ENCODE data around the gene CILP2. TPM values are rescaled to one million over a fixed set of nuclear protein-coding genes. Genes with fewer than 3 reads are reported as not detected.

CILP2 gene
- total RNA-seq, 1 experiment from 2014 or later, result not detected

DNA sequence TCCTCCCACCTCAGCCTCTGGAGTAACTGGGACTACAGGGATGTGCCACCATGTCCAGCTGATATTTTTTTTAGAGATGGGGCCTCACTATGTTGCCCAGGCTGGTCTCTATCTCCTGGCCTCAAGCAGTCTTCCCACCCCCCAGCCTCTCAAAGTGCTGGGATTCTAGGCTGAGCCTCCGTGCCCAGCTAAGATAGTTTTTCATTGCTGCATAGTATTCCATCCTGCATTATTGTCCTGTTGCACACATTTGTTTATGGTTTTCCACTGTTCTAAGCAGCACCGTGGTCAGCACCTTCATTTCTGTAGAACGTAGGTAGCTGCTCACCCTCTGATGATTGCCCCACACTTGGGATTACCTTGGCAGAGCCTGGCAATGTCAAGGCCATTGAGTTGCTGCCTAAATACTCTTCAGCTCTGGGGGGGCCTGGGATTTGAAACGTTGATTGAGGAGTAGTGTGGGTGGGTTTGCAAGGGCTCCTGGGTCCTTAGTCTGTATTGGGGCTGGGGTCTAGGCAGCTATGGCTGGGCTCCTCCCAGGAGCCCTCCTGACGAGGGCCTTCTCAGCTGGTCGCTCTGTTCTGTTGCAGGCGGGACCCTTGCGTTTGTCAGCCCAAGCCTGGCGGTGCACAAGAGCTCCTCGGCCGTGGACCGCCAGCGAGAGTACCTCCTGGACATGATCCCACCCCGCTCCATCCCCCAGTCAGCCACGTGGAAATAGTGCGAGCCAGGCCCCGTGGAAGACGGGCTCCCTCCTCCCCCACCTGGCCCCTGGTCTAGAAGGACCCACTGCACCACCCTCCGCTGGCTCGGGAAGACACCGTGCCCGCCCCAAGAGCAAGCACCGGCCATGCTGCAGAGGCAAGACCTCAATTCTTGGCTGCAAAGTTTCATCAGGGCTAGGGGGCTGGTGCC, 33.1 kb upstream of the CILP2 start:
- DNase-seq (ENCODE audit: low spot score), result no peak

DNA sequence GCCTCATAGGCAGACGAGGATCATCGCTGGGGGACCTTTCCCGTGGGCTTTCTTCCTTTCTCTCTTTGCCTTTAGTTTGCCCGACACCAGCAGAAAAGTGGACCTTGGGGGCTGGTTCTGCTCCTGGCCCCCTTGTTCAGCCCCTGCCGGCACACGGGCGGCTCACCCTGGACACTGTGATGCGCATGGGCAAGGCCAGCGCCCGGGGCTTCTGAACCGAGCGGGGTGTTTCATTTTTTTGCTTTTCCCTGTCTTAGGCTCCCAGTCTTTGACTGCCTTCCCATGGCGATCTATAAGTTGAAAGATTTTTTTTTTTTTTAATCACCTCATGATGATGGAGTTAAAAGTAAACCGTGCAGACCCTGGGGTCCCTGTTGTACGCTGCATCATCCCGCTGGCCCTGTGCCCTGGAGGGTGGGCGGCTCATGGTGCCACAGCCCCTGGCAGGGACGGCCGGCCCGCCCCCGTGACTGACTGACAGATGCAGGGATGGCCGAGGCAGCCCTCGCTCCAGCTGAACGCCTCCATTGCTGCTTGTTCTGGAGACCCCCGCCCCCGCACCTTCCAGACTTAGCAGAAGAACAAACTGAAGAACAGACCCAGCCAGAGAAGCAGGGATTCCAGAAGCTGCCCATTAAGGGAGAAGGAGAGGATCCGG, 32.3 kb upstream of the CILP2 start:
- no peak for DNase-seq (ENCODE audit: low spot score)

DNA sequence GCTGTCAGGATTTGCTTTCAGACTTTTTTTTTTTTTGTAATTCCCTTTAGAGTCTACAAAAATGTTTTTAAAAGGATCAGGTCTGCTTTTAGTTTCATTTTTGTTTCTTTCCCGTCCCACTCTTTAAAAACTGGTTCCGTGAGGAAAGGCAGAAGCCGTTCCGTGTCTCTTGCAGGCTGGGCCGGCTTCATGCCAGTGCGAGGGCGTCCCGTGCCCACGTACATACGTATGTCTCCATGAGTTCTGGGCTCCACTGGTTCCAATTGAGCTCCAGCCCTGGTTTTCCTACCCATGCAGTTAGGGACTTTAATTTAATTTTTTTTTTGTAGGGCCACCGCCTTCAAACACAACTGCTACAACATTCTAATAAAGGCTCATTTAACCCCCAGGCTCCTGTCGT, 31.5 kb upstream of the CILP2 start:
- no peak for DNase-seq (ENCODE audit: low spot score)

DNA sequence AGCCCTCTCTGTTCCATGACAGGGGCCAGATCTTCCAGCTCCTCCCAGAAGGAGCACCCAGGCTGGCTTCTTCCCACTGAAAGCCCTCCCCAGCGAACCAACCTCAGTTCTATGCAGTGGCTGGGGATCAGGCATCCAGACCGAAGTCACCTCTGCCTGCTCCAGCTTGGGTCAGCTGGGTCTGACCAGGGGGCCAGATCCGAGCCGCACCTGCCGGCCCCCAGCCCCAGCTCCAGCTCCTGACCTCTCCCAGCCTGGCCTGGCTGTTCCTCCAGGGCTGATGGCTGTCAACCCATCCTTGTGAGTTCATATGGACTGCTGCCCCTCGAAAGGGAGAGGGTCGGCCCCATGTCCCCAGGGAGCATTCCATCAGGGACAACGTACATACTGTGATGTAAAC, 30.7 kb upstream of the CILP2 start:
- no peak for DNase-seq (ENCODE audit: low spot score)

DNA sequence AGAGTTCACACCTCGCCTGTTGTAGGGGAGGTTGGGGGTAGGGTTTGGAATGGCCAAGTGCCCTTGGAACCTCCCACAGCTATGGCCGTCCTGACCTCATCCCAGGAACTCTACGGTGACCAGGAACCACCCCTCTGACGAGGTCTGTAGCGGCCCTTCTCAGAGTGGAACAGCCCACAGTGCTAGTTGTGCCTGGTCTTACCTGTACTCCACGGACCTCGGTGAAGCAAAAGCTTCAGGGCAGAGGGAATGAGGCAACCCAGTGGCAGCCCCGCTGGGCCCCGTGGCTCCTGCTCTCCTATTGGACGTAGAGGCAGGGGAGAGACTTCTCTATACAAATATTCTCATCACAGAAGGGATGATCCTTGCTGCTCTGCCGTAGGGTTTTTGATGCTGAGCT, 29.8 kb upstream of the CILP2 start:
- DNase-seq (ENCODE audit: low spot score), result no peak

DNA sequence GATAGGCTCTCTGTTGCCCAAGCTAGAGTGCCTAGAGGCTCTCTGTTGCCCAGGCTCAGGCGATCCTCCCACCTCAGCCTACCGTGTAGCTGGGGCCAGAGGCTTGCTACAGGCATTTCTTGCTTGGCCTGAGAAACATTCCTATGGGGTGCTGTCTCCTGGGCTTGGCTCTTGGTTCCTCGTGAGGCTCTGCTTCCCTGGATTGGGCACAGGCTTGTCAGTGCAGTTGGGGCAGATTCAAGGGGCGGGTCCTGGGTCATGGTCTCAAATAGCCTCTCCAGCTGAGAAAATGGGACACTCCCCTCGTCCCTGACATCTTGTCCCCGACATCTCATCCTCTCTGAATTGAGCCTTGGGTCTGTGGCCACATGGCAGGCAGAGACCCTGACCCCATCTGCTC, 27.6 kb upstream of the CILP2 start:
- no peak for DNase-seq (ENCODE audit: low spot score)

DNA sequence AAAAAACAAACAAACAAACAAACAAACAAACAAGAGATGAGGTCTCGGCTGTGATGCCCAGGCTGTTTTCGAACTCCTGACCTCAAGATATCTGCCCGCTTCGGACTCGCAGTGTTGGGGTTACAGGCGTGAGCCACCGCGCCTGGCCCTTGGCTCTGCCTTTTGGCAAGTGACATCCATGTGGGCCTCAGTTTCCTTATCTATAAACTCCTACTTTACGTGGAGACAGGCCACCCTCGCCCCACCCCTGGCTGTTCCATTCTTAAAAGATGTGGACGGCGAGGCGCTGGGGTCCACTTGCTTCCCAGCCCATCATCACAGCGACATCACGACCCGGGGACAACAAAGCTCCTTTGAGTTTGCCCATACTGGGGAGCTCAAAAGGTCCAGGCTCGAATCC, 24.4 kb upstream of the CILP2 start:
- DNase-seq (ENCODE audit: low spot score), result no peak

DNA sequence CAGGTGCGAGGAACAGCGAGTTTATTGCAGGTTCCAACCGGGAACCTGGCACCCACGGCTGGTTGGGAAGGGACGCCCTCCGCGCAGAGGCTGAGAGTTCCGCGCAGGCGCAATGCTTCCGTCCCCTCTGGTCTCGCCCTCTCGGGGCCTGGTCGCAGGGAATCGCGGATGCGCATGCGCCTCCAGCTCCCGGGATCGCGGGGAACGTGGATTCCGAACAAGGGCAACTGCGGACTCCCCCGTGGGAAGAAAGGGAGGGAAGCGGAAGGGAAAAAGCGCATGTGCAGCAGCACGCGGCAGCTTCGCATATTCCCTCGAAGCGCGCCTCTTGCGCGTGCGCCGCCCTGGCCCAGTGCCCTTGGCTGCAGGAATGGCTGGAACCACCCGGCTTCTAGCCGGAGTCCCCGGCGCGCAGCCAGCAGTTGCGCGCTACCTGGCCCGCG, 23.8 kb upstream of the CILP2 start:
- no peak for DNase-seq (ENCODE audit: low spot score)

DNA sequence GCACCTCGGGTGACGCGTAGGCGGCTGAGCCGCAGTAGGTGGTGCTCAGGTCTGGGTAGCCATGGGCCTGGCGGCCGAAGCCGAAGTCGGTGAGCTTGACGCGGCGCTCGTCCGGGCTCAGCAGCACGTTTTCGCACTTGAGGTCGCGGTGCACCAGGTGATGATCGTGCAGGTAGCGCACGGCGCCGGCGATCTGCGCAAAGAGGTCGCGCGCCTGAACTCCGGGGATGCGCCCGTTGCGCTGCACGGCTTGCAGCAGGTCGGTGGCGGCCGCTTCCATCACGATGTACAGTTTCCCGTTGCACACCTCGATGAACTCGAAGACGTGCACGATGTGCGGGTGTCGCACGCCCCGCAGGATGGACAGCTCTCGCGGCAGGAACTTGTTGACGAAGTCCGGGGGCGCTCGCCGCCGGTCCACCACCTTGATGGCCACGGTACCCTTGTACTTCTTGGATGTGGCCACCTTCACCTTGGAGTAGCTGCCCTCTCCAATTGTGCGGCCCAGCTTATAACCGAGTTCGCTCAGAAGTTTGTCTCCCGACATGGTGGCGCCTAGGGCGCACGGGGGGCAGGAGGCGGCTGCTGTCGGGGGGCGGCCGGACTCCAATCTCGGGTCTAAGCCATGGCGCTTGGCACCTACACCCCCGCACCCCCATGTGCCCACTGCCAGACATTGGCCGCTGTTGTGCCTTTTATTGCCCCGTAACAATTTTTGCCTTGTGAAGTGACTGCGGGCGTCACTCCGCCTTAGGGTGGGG, 23.0 kb upstream of the CILP2 start, which contains the start of gene TSSK6:
TSS of gene TSSK6 (minus strand) at position 668 of the 761 bp plus-strand sequence. CDS start at position 547, 121 bp downstream.
- no peak for DNase-seq (ENCODE audit: low spot score)

DNA sequence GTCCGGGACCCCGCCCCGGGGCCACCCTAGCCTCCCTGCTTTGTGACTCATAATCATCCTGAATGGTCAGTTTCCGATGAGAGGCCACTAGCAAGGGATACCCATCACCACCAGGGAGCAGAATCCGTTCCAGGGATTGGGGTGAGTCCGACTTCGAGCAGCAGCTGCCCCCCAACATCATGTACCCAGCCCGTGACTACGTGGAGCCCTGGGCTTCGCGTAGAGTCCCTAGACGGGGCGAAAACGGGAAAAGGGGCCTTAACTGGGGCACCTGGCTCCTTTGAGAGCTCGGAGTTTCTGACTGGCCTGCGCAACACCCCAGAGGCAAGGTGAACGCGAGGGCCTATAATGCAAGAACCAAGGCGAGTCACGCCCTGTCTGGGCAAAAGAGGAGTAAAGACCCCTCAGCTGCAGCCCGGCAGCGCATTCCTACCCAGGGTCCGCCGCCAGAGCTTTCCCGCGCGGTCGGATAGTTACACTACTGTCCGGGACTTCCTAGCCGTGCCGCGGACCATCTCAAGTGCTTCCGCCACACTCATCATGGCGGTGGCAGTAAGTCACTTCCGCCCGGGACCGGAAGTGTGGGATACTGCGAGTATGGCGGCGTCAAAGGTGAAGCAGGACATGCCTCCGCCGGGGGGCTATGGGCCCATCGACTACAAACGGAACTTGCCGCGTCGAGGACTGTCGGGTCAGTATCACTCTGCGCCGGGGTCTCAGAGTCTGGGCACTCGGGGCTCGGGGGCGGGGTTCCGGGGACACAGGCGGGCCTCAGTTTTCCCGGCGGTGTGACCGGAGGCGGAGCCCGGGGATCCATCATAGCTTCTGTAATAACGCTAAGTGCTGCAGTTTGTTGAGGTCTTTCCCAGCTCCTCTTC, 22.2 kb upstream of the CILP2 start, which contains the start of gene NDUFA13:
TSS of gene NDUFA13 (plus strand) at position 584 of the 878 bp plus-strand sequence. CDS start at position 598, 14 bp downstream.
- DNase-seq (ENCODE audit: low spot score), result peak; percentile 90

DNA sequence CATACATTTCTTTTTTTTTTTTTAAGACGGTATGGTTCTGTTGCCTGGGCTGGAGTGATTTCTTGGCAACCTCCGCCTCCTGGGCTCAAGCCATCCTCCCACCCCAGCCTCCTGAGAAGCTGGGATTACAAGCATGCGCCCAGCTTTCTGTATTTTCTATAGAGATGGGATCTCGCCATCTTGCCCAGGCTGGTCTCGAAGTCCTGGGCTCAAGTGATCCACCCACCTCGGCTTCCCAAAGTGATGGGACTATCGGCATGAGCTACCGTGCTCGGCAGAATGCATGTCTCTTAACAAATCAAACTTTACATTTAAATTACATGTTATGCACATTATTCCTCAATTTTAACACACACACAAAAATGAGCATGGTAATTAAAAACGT, 20.8 kb upstream of the CILP2 start:
- no peak for DNase-seq (ENCODE audit: low spot score)

DNA sequence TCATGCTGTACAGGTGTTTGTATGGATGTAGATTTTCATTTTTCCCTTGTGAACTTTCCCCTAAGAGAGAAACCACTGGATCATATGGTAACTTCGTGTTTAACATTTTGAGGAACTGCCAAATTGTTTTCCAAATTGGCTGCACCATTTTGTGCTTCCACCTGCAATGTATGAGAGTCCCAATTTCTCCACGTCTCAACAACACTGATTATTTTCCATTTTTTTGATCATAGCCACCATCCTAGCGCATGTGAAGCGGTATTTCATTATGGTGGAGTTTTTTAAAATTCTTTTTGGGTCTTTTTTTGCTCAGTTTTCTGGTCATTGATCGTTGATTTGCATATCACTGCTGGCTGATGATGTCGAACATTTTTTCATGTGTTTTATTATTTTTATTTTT, 17.1 kb upstream of the CILP2 start:
- DNase-seq (ENCODE audit: low spot score), result no peak

DNA sequence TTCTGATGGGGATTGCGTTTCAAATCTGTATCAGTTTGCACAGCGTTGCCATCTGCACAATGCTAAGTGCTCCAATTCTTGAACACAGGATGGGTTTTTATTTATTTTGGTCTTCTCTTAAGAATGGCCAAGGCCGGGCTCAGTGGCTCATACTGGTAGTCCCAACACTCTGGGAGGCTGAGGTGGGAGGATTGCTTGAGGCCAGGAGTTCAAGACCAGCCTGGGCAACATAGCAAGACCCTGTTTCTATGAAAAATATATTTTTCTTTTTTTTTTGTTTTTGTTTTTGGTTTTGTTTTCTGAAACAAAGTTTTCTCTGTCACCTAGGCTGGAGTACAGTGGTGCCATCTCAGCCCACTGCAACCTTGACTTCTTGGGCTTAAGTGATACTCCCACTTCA, 14.9 kb upstream of the CILP2 start:
- DNase-seq (ENCODE audit: low spot score), result no peak

DNA sequence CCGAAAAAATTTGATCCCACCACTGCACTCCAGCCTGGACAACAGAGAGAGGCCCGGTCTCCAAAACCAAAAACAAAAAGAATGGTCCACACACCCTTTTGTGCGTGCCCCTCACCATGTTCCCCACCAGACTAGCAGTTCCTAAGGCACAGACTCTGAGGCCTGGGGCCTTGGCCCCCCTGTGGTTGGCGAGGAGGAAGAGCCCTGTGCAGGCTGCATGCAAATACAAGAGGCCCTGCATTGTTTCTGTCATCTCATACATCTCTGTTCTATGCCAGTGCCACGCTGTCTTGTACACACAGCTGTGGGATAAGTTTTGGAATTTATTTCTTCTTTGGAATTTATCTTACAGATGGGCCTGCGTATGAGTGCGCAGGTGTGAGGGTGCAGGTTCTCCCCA, 14.0 kb upstream of the CILP2 start:
- DNase-seq (ENCODE audit: low spot score), result no peak

DNA sequence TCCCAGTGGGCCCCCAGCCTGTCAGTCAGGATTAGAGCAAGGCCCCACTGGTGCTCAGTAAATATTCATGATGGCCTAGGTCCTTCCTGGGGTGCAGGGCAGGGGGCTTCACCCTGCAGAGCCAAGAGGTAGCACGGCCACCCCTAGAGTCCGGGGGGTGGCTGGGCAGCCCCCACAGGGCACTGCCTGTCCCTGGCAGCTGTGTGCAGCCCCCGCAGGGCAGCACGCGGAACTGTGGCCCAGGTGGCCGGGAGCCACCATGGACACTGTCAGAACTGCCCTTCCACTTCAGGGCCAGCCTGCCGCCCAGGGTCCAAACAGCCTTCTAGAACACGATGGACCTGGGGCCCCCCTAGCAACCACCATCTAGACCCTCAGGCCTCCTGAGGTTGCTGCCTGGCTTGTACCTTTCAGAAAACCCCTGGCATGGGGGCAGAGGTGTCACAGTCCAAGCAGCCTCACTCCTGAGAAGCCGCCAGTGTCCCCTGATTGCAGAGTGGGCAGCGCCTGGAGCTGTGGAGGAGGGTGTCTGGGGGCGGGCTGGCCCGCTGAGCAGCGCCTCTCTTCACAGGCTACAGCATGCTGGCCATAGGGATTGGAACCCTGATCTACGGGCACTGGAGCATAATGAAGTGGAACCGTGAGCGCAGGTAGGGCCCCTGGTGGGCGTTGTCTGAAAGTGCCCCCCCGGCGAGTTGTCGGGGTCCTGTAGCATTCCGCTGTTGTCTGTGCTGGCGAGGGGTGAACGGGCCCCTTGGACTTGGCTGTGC, 12.3 kb upstream of the CILP2 start:
- DNase-seq (ENCODE audit: low spot score), result no peak

DNA sequence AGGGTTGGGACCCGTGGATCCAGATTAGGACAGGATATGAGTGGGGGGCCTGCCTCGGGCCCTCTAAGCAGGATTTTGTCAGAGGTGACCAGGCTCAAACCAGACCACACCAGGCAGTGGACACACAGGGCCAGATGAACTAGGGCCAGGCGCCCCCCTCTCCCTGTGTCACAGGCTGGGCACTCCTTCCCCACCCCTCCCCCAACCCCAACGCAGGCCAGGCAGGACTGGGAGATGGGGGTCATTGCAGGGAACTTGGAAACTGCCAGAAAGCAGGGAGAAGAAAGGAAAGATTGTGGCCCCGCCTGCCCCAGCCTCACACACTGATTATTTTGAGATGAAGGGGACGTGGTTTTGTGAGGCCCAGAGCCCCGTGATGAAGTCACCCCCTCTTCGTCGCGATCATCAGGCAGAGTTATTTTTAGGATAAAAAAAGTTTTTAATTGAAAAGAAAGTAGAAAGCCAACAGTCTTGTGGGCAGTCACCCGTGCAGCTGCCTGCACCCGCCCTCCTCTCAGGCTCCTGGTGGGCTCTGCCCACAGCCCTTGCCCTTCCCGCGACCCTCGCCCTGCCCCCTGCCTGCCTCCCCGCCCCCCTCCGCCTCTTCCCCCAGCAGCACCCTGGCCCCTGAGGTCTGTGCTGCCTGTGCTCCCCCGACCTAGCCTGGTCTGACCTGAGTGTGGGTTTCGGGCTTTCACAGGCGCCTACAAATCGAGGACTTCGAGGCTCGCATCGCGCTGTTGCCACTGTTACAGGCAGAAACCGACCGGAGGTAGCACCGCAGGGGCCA, 11.3 kb upstream of the CILP2 start:
- no peak for DNase-seq (ENCODE audit: low spot score)

DNA sequence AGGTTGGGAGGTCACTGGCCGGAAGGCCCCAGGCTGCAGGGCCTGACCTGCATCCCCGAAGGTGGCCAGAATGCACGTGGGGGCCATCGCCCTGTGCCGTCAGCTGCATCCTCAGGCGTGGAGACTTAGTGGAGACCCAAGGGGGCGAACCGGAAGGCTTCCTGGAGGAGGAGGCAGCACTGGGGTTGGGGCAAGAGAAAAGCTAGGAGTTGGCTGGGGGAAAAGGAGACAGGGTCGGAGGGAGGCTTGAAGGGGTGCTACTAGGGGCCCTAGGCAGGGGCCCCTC, 10.8 kb upstream of the CILP2 start:
- DNase-seq (ENCODE audit: low spot score), result no peak

DNA sequence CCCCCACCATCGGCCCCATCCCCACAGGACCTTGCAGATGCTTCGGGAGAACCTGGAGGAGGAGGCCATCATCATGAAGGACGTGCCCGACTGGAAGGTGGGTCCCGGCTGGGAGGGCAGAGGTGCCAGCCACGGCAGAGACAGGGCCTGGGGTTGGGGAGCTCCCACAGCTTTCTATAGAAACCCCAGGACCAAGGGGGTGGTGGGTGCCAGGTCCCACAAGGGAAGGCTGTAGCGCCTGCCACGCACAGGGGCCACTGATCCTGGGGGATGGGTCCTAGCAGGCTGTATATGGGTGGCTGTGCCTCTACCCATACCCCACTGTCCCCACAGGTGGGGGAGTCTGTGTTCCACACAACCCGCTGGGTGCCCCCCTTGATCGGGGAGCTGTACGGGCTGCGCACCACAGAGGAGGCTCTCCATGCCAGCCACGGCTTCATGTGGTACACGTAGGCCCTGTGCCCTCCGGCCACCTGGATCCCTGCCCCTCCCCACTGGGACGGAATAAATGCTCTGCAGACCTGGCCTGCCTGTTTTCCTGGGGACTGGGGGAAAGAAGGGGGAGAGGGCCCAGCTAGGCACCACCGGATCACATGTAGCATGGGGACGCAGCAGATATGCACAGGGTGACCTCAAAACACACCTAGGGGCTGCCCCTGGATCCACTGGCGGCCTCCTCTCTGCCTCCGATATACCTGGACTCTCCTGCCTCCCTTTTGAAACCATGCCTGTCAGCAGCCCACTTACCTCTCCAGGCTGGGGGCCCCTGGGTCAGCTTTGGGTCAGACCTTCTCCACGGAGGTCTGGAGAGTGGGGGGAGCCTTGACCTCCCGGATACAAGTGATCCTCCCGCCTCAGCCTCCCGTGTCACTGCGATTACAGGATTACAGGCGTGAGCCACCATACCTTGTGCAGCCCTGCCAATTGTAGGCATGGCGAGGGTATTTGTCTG, 10.1 kb upstream of the CILP2 start:
- no peak for DNase-seq (ENCODE audit: low spot score)

Measured in HT-29 (cell line).